Loucy (cell line): Measurements from ENCODE around the gene ETFRF1.

Experiments used
- CTCF ChIP-seq: fragments of 200-600 bp; sonication (generic); conservative IDR thresholded peaks from 2 replicates; pipeline ENCODE4 v1.5.1; 2014; ENCODE audit warnings: mild to moderate bottlenecking, antibody characterized with exemption, low read length
- EZH2phosphoT487 ChIP-seq: fragments of 200-600 bp; IDR thresholded peaks from 2 replicates; pipeline ENCODE4 v1.6.1; 2018; ENCODE audit warnings: antibody characterized with exemption, mild to moderate bottlenecking, moderate library complexity, borderline replicate concordance

GRCh38 chr12:25236190-25236589 lies 41.2 kb downstream of the ETFRF1 start:
- TF ChIP-seq CTCF (no peak), EZH2phosphoT487 (no peak)
